Measurements from ENCODE around the gene MYT1.

MYT1 gene

GRCh38 chr20:64155258-64156135 lies 8.8 kb upstream of the MYT1 start:
- DNase-seq = no peak

GRCh38 chr20:64156136-64156885 lies 7.9 kb upstream of the MYT1 start:
- DNase-seq = peak; percentile 91

- DNase-seq = no peak
Observed at GRCh38 chr20:64156886-64157875, 7.1 kb upstream of the MYT1 start.

GRCh38 chr20:64157878-64158277 lies 6.4 kb upstream of the MYT1 start:
- DNase-seq = no peak

- no peak for DNase-seq
Observed at GRCh38 chr20:64158346-64159285, 5.6 kb upstream of the MYT1 start.

GRCh38 chr20:64159286-64159680 lies 5.0 kb upstream of the MYT1 start:
- peak; percentile 23 for DNase-seq

- no peak for DNase-seq
Observed at GRCh38 chr20:64159711-64160110, 4.5 kb upstream of the MYT1 start.

GRCh38 chr20:64160118-64160517 lies 4.1 kb upstream of the MYT1 start:
- DNase-seq = no peak

- no peak for DNase-seq
Observed at GRCh38 chr20:64160526-64161355, 3.5 kb upstream of the MYT1 start.

GRCh38 chr20:64161356-64162238 lies 2.7 kb upstream of the MYT1 start:
- no peak for DNase-seq

- DNase-seq = no peak
Observed at GRCh38 chr20:64162239-64162910, 1.9 kb upstream of the MYT1 start.

- no peak for DNase-seq
Observed at GRCh38 chr20:64163776-64164122, 503 bp upstream of the MYT1 start.

- peak; percentile 38 for DNase-seq
Observed at GRCh38 chr20:64165866-64166600, 1.8 kb downstream of the MYT1 start.

- DNase-seq = no peak
Observed at GRCh38 chr20:64166721-64167615, 2.7 kb downstream of the MYT1 start.

GRCh38 chr20:64167676-64168075 lies 3.4 kb downstream of the MYT1 start:
- DNase-seq = no peak

- DNase-seq = no peak
Observed at GRCh38 chr20:64168381-64169090, 4.3 kb downstream of the MYT1 start.

GRCh38 chr20:64169091-64169560 lies 4.9 kb downstream of the MYT1 start:
- no peak for DNase-seq
